PC-3 (cell line): Measurements from ENCODE around the gene ATRAID. TPM values are rescaled to one million over a fixed set of nuclear protein-coding genes. Genes with fewer than 3 reads are reported as not detected.

Experiments used
- ATAC-seq: fragments of 200-7000 bp; cut with Tn5 transposase; 2 replicates; pipeline ENCODE4 v1.9.1; 2020; ENCODE audit warnings: mild to moderate bottlenecking, moderate library complexity
- BruUV-seq: library from RNA; stranded (reverse); fragments of 400-500 nt; replicated peaks from 2 replicates; lab custom pipeline; 2021; lab: Mats Ljungman, UMichigan
- CTCF ChIA-PET: fragments of 300-600 bp; sonication (Branson Sonifier 250); formaldehyde crosslinking; loops from one replicate; lab custom pipeline; 2022; ENCODE audit warnings: antibody characterized with exemption; lab: Charles Lee
- POLR2A ChIA-PET: fragments of 300-600 bp; sonication (Branson Sonifier 250); formaldehyde crosslinking; loops from one replicate; lab custom pipeline; 2022; ENCODE audit warnings: antibody characterized with exemption; ENCODE audit not compliant: unreplicated experiment; lab: Charles Lee
- DNase-seq: peaks from one replicate; pipeline ENCODE4 v3.0.0-alpha.2; 2015
- H2AFZ ChIP-seq: fragments of 300-600 bp; sonication (generic); 2 replicates; pipeline ENCODE4 v1.6.0; 2016; ENCODE audit warnings: antibody characterized with exemption, low read length
- H3F3A ChIP-seq: fragments of 300-600 bp; sonication (generic); one replicate; pipeline ENCODE4 v1.6.0; 2017; ENCODE audit warnings: antibody characterized with exemption, low read length, control low read depth, mild to moderate bottlenecking; ENCODE audit not compliant: unreplicated experiment
- H3K27ac ChIP-seq: fragments of 300-600 bp; sonication (generic); 2 replicates; pipeline ENCODE4 v1.5.1; 2016; ENCODE audit warnings: mild to moderate bottlenecking, low read length
- H3K27me3 ChIP-seq: fragments of 300-600 bp; sonication (generic); 2 replicates; pipeline ENCODE4 v1.6.1; 2016; ENCODE audit warnings: low read length, mixed read lengths
- H3K36me3 ChIP-seq: fragments of 300-600 bp; sonication (generic); 2 replicates; pipeline ENCODE4 v1.6.1; 2016; ENCODE audit warnings: low read depth, mixed run types, low read length, mixed read lengths
- H3K4me1 ChIP-seq: fragments of 300-600 bp; sonication (generic); 2 replicates; pipeline ENCODE4 v1.5.1; 2016; ENCODE audit warnings: low read length; ENCODE audit not compliant: insufficient read depth
- H3K4me2 ChIP-seq: fragments of 300-600 bp; sonication (generic); 2 replicates; pipeline ENCODE4 v1.6.0; 2016; ENCODE audit warnings: low read length
- H3K4me3 ChIP-seq: fragments of 300-600 bp; sonication (generic); 2 replicates; pipeline ENCODE4 v1.5.1; 2016; ENCODE audit warnings: mild to moderate bottlenecking, low read length, mixed read lengths
- H3K79me2 ChIP-seq: fragments of 300-600 bp; sonication (generic); 2 replicates; pipeline ENCODE4 v1.6.1; 2017; ENCODE audit warnings: low read length, mixed read lengths
- H3K9ac ChIP-seq: fragments of 300-600 bp; sonication (generic); 2 replicates; pipeline ENCODE4 v1.6.0; 2016; ENCODE audit warnings: mild to moderate bottlenecking, low read length
- H3K9me2 ChIP-seq: fragments of 300-600 bp; sonication (generic); replicated peaks from 2 replicates; pipeline ENCODE4 v1.6.1; 2016; ENCODE audit warnings: mixed run types, low read length, mixed read lengths
- H3K9me3 ChIP-seq: fragments of 300-600 bp; sonication (generic); 2 replicates; pipeline ENCODE4 v1.6.1; 2016; ENCODE audit warnings: low read length, mixed read lengths
- H4K20me1 ChIP-seq: fragments of 300-600 bp; sonication (generic); 2 replicates; pipeline ENCODE4 v1.6.1; 2016; ENCODE audit warnings: low read length, mixed read lengths
- EZH2 ChIP-seq: fragments of 300-600 bp; sonication (generic); IDR thresholded peaks from one replicate; pipeline ENCODE4 v1.6.1; 2017; ENCODE audit warnings: antibody characterized with exemption, mild to moderate bottlenecking, low read length; ENCODE audit not compliant: unreplicated experiment
- EZH2phosphoT487 ChIP-seq: fragments of 300-600 bp; sonication (generic); IDR thresholded peaks from 2 replicates; pipeline ENCODE4 v1.6.1; 2018; ENCODE audit warnings: mild to moderate bottlenecking, antibody characterized with exemption, low read length, borderline replicate concordance
- intact Hi-C: fragments of 100-400 bp; cut with micrococcal nuclease; formaldehyde crosslinking; loops from 2 replicates; pipeline ENCODE4 v1.9.0; 2023
- total RNA-seq: library from RNA; depleted of rRNA; stranded (reverse); fragments of >200 nt; gene quantifications from 2 replicates; pipeline ENCODE4 v1.2.3, GENCODE V29; 2014
- TF ChIP-seq, protein P1 (sequence below): fragments of 300-600 bp; sonication (generic); conservative IDR thresholded peaks from 2 replicates; pipeline ENCODE4 v1.5.1; 2017; ENCODE audit warnings: antibody characterized with exemption, low read depth, mild to moderate bottlenecking, low read length

Gene ATRAID
- total RNA-seq, 1 experiment from 2014 or later, result 111 TPM

DNA sequence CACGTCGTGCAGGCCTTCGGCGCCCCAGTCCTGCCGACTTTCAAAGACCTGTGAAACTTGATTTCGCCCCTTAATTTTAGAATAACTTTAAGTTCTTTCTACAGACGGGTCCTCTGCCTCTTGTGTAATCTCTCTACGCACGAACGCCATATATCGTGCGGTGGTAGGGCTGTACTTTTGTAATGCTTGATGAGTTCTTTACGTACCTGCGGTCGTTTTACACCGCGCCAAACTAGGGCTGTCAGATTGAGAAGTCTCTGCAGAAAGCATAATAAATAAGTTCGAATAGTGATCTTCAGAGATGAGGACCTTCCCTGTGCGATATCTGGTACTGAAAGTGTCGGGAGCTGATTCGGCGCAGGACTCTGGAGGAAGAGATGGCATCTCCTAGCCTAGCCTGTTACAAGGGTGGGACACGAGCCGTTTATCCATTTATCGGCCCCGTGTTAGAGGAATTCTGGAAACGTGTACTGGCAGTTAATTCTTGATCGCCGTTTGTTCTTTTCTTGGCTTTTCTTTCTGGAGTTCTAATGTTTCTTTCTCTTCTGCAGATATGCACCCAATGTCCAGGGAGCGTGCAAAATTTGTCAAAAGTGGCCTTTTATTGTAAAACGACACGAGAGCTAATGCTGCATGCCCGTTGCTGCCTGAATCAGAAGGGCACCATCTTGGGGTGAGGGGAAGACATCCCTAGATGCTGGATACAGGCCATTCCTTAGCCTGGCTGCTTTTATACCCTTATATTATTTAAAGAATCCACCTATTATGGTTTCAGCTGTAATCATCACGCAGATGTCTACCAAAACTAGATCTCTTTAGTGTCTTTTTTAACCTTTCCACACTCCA, 1.0 kb downstream of the ATRAID start:
- peak; percentile 3 for ATAC-seq
- peaks cover 4% of the 10 kb centered on the region for H3K36me3 ChIP-seq
- TSS peak; percentile 50 for BruUV-seq
- intact Hi-C loops, result loop anchor here (5.0 kb wide), 1 partner anchor 69 kb away; the partner anchor contains the start of gene TRIM54
- no peaks in the 10 kb centered on the region for H3K9me3 ChIP-seq
- ChIA-PET CTCF (no interaction called here), POLR2A (no interaction called here)
- TF ChIP-seq EZH2 (no peak), EZH2phosphoT487 (no peak)
- TF ChIP-seq, protein P1, sequence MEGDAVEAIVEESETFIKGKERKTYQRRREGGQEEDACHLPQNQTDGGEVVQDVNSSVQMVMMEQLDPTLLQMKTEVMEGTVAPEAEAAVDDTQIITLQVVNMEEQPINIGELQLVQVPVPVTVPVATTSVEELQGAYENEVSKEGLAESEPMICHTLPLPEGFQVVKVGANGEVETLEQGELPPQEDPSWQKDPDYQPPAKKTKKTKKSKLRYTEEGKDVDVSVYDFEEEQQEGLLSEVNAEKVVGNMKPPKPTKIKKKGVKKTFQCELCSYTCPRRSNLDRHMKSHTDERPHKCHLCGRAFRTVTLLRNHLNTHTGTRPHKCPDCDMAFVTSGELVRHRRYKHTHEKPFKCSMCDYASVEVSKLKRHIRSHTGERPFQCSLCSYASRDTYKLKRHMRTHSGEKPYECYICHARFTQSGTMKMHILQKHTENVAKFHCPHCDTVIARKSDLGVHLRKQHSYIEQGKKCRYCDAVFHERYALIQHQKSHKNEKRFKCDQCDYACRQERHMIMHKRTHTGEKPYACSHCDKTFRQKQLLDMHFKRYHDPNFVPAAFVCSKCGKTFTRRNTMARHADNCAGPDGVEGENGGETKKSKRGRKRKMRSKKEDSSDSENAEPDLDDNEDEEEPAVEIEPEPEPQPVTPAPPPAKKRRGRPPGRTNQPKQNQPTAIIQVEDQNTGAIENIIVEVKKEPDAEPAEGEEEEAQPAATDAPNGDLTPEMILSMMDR, result no peak
- H2AFZ ChIP-seq, result peak overlapping the region; percentile 90
- H3K79me2 ChIP-seq, result peaks cover 40% of the 10 kb centered on the region
- H3K4me2 ChIP-seq, result peak overlapping the region; percentile 88
- no peaks in the 10 kb centered on the region for H3K27me3 ChIP-seq
- H3F3A ChIP-seq, result no peaks in the 10 kb centered on the region
- H4K20me1 ChIP-seq, result no peaks in the 10 kb centered on the region
- peaks cover 24% of the 10 kb centered on the region for H3K4me1 ChIP-seq
- peak overlapping the region; percentile 83 for H3K4me3 ChIP-seq
- H3K9me2 ChIP-seq, result no peaks in the 10 kb centered on the region
- peak overlapping the region; percentile 98 for H3K9ac ChIP-seq
- DNase-seq, result peak; percentile 37
- H3K27ac ChIP-seq, result peak overlapping the region; percentile 81

- H3K36me3 ChIP-seq, result peaks cover 16% of the 10 kb centered on the region
- H3K27ac ChIP-seq, result no peak overlapping the region
- H3K27me3 ChIP-seq, result no peaks in the 10 kb centered on the region
- H3K9ac ChIP-seq, result no peak overlapping the region
- H3F3A ChIP-seq, result no peaks in the 10 kb centered on the region
- no TSS peak for BruUV-seq
- H3K79me2 ChIP-seq, result peaks cover 48% of the 10 kb centered on the region
- CTCF ChIA-PET, result no interaction called here
- no peak for ATAC-seq
- peaks cover 32% of the 10 kb centered on the region for H3K4me1 ChIP-seq
- H3K4me3 ChIP-seq, result no peak overlapping the region
- H3K9me2 ChIP-seq, result no peaks in the 10 kb centered on the region
- H4K20me1 ChIP-seq, result no peaks in the 10 kb centered on the region
- no peak overlapping the region for H3K4me2 ChIP-seq
- no peak for DNase-seq
- POLR2A ChIA-PET, result no interaction called here
- intact Hi-C loops, result loop anchor here (5.0 kb wide), 1 partner anchor 67 kb away; the partner anchor contains the start of gene TRIM54
- TF ChIP-seq EZH2 (no peak), EZH2phosphoT487 (no peak)
- TF ChIP-seq, protein P1, result no peak
- H3K9me3 ChIP-seq, result no peaks in the 10 kb centered on the region
- H2AFZ ChIP-seq, result no peak overlapping the region
These were observed 3.1 kb downstream of the ATRAID start for GRCh38 chr2:27214941-27215340.
